ENCODE results near the gene BRIP1. TPM values are rescaled to one million over a fixed set of nuclear protein-coding genes. Genes with fewer than 3 reads are reported as not detected.
A peak's percentile ranks its signal among the peaks of the same experiment; 100 is the strongest.

BRIP1 gene
- polyA plus RNA-seq, 1 of the 3 experiments (the other 2 are of a cell fraction): 2.0 TPM

GRCh38 chr17:61656721-61657217 is 206.6 kb downstream of the BRIP1 start:
- 53% methylated on average over 1 of the region's 1 CpG for WGBS (ENCODE audit: low lambda C conversion rate)
- H2AFZ ChIP-seq (ENCODE audit: low read depth): 0 out of 2 replicates have a peak overlapping the region, but pooled peaks have one; percentile 3
- no peaks in the 10 kb centered on the region for H3K9me2 ChIP-seq
- TF ChIP-seq FOSL2 (IDR thresholded peaks at IDR 0.05; ENCODE audit: borderline replicate concordance, low read depth): no peak
- no peak for TF ChIP-seq RAD21 (IDR thresholded peaks at IDR 0.05; ENCODE audit: low read length)
- TF ChIP-seq POLR2AphosphoS5 (IDR thresholded peaks at IDR 0.05; ENCODE audit: low read depth, low read length): no peak
- no peak for TF ChIP-seq GABPA (IDR thresholded peaks at IDR 0.05; ENCODE audit: low read depth)
- TF ChIP-seq FOXM1 (IDR thresholded peaks at IDR 0.05; ENCODE audit: low read depth): no peak
- TF ChIP-seq RCOR1 (IDR thresholded peaks at IDR 0.05; ENCODE audit: low read length): no peak
- TF ChIP-seq SMC3 (IDR thresholded peaks at IDR 0.05; ENCODE audit: low read depth, low read length): no peak
- TF ChIP-seq CHD2 (IDR thresholded peaks at IDR 0.05; ENCODE audit: low read length, partially characterized antibody): no peak
- no peak for TF ChIP-seq NFIC (IDR thresholded peaks at IDR 0.05; ENCODE audit: borderline replicate concordance)
- no peak for TF ChIP-seq YY1 (IDR thresholded peaks at IDR 0.05; ENCODE audit: low read depth)
- TF ChIP-seq RFX5 (IDR thresholded peaks at IDR 0.05; ENCODE audit: low read length): no peak
- TF ChIP-seq NRF1 (IDR thresholded peaks at IDR 0.05; ENCODE audit: low read depth, low read length): no peak
- no peak for TF ChIP-seq EZH2phosphoT487 (IDR thresholded peaks at IDR 0.05; ENCODE audit: borderline replicate concordance, low read depth)
- no peak for TF ChIP-seq EP300 (IDR thresholded peaks at IDR 0.05; ENCODE audit: borderline replicate concordance in 1 of 2, low read depth in 1 of 2, low read length in 1 of 2)
- TF ChIP-seq MXI1 (IDR thresholded peaks at IDR 0.05; ENCODE audit: low read depth, low read length): no peak
- no peak for TF ChIP-seq MEF2A (IDR thresholded peaks at IDR 0.05; ENCODE audit: borderline replicate concordance, low read depth)
- no peak for TF ChIP-seq TCF12 (IDR thresholded peaks at IDR 0.05)
- TF ChIP-seq, protein P1, sequence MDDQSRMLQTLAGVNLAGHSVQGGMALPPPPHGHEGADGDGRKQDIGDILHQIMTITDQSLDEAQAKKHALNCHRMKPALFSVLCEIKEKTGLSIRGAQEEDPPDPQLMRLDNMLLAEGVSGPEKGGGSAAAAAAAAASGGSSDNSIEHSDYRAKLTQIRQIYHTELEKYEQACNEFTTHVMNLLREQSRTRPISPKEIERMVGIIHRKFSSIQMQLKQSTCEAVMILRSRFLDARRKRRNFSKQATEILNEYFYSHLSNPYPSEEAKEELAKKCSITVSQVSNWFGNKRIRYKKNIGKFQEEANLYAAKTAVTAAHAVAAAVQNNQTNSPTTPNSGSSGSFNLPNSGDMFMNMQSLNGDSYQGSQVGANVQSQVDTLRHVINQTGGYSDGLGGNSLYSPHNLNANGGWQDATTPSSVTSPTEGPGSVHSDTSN (IDR thresholded peaks at IDR 0.05): no peak
- no peak for TF ChIP-seq JUND (IDR thresholded peaks at IDR 0.05)
- no peak for TF ChIP-seq MAX (IDR thresholded peaks at IDR 0.05; ENCODE audit: low read depth)
- H3K27ac ChIP-seq (ENCODE audit: low read depth in 2 of 2, low read length in 1 of 2): no peak overlapping the region
- H3F3A ChIP-seq (replicated peaks; ENCODE audit: insufficient read depth): peaks cover 13% of the 10 kb centered on the region
- no peak overlapping the region for H3K4me3 ChIP-seq (ENCODE audit: low read depth in 2 of 2, low read length in 1 of 2)
- no peaks in the 10 kb centered on the region for H3K27me3 ChIP-seq (ENCODE audit: insufficient read depth)
- H3K9me3 ChIP-seq: peaks cover 10% of the 10 kb centered on the region
- ChIA-PET CTCF (interaction anchor here (0.8 kb wide), 1 partner anchor 180 kb away, joined by 3 read pairs; no protein-coding TSS in a partner anchor), POLR2A (no interaction called here)
- DNase-seq: no peak
- no peaks in the 10 kb centered on the region for H3K79me2 ChIP-seq (ENCODE audit: insufficient read depth)
- no peak overlapping the region for H3K9ac ChIP-seq
- H3K4me1 ChIP-seq (ENCODE audit: control insufficient read depth in 1 of 2, insufficient read depth in 2 of 2, low read depth in 1 of 2, low read length in 1 of 2): peaks cover 0 to 6% of the 10 kb centered on the region in 2 experiments; a peak in 2 of 4 replicates
- H3K4me2 ChIP-seq: no peak overlapping the region
- H3K36me3 ChIP-seq (replicated peaks in 1 of 2; ENCODE audit: control insufficient read depth in 1 of 2, insufficient read depth in 2 of 2, low read length in 1 of 2): peaks cover 0 to 4% of the 10 kb centered on the region in 2 experiments
- H4K20me1 ChIP-seq (ENCODE audit: insufficient read depth): no peaks in the 10 kb centered on the region

DNA sequence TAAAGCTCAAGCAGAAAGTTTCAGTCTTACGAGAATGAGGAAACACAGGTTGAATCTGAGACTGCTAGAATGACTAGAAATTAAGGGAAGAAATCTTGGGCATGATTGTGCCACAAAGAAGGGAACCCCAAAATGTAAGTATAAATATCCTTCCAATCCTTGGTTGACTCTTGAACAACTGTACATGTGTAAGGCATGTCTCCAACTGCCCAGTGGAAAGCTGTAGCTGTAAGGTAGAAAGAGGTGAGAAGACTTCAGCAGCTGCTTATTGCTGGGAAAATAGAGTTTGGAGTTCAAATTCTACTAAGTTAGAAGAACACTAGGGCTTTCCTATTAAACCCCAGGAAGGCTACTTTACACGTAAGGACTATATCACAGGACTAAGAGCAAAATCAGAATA is 212.6 kb downstream of the BRIP1 start:
- no peaks in the 10 kb centered on the region for H3K79me2 ChIP-seq (ENCODE audit: insufficient read depth)
- H3K27ac ChIP-seq (ENCODE audit: low read depth in 2 of 2, low read length in 1 of 2): no peak overlapping the region
- H3K9me2 ChIP-seq: no peaks in the 10 kb centered on the region
- no peak overlapping the region for H2AFZ ChIP-seq (ENCODE audit: low read depth)
- H3K27me3 ChIP-seq (ENCODE audit: insufficient read depth): no peaks in the 10 kb centered on the region
- H3K9me3 ChIP-seq: peaks cover 25% of the 10 kb centered on the region
- peaks cover 17% of the 10 kb centered on the region for H3F3A ChIP-seq (replicated peaks; ENCODE audit: insufficient read depth)
- peaks cover 0 to 4% of the 10 kb centered on the region in 2 experiments for H3K36me3 ChIP-seq (replicated peaks in 1 of 2; ENCODE audit: control insufficient read depth in 1 of 2, insufficient read depth in 2 of 2, low read length in 1 of 2)
- CTCF ChIA-PET: interaction anchor here (0.6 to 3.2 kb wide), 5 partner anchors 11 to 459 kb away, joined by 3 to 17 read pairs (median 3); no protein-coding TSS in a partner anchor
- H3K4me2 ChIP-seq: no peak overlapping the region
- H3K4me3 ChIP-seq (ENCODE audit: low read depth in 2 of 2, low read length in 1 of 2): no peak overlapping the region
- no peak overlapping the region for H3K9ac ChIP-seq
- POLR2A ChIA-PET: no interaction called here
- H3K4me1 ChIP-seq (ENCODE audit: control insufficient read depth in 1 of 2, insufficient read depth in 2 of 2, low read depth in 1 of 2, low read length in 1 of 2): peaks cover 0 to 6% of the 10 kb centered on the region in 2 experiments; a peak in 1 of 4 replicates
- H4K20me1 ChIP-seq (ENCODE audit: insufficient read depth): no peaks in the 10 kb centered on the region
- DNase-seq: no peak
- 80% methylated on average over 2 of the region's 2 CpGs for WGBS (ENCODE audit: low lambda C conversion rate)
- no peak for TF ChIP-seq SIN3A (IDR thresholded peaks at IDR 0.05; ENCODE audit: borderline replicate concordance, low read depth, low read length)
- TF ChIP-seq, protein P2, sequence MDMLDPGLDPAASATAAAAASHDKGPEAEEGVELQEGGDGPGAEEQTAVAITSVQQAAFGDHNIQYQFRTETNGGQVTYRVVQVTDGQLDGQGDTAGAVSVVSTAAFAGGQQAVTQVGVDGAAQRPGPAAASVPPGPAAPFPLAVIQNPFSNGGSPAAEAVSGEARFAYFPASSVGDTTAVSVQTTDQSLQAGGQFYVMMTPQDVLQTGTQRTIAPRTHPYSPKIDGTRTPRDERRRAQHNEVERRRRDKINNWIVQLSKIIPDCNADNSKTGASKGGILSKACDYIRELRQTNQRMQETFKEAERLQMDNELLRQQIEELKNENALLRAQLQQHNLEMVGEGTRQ (IDR thresholded peaks at IDR 0.05; ENCODE audit: borderline replicate concordance, low read depth, low read length): no peak
- TF ChIP-seq TEAD4 (IDR thresholded peaks at IDR 0.05; ENCODE audit: borderline replicate concordance, insufficient read depth): no peak
- no peak for TF ChIP-seq RCOR1 (IDR thresholded peaks at IDR 0.05; ENCODE audit: low read length)
- no peak for TF ChIP-seq MEF2A (IDR thresholded peaks at IDR 0.05; ENCODE audit: borderline replicate concordance, low read depth)
- TF ChIP-seq, protein P3, sequence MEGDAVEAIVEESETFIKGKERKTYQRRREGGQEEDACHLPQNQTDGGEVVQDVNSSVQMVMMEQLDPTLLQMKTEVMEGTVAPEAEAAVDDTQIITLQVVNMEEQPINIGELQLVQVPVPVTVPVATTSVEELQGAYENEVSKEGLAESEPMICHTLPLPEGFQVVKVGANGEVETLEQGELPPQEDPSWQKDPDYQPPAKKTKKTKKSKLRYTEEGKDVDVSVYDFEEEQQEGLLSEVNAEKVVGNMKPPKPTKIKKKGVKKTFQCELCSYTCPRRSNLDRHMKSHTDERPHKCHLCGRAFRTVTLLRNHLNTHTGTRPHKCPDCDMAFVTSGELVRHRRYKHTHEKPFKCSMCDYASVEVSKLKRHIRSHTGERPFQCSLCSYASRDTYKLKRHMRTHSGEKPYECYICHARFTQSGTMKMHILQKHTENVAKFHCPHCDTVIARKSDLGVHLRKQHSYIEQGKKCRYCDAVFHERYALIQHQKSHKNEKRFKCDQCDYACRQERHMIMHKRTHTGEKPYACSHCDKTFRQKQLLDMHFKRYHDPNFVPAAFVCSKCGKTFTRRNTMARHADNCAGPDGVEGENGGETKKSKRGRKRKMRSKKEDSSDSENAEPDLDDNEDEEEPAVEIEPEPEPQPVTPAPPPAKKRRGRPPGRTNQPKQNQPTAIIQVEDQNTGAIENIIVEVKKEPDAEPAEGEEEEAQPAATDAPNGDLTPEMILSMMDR (IDR thresholded peaks at IDR 0.05): no peak

Measured in SK-N-SH (cell line).